HG03469 (cell line): ENCODE measurements around the gene FAM151B.

ENCODE experiments used
- ATAC-seq: cut with Tn5 transposase; IDR thresholded peaks from one replicate; pipeline ENCODE4 v1.9.1; 2021; ENCODE audit warnings: mild to moderate bottlenecking, moderate library complexity, moderate number of reproducible peaks; ENCODE audit not compliant: unreplicated experiment

Gene FAM151B

GRCh38 chr5:80584770-80585169 lies 96.9 kb downstream of the FAM151B start:
- ATAC-seq = no peak

- no peak for ATAC-seq
Observed at GRCh38 chr5:80588858-80589540, 101.1 kb downstream of the FAM151B start.

- ATAC-seq = no peak
Observed at GRCh38 chr5:80590766-80591165, 102.9 kb downstream of the FAM151B start.

GRCh38 chr5:80591352-80591751 lies 103.5 kb downstream of the FAM151B start:
- no peak for ATAC-seq

GRCh38 chr5:80592105-80592504 lies 104.2 kb downstream of the FAM151B start:
- ATAC-seq = no peak
